ENCODE results near the gene CD79A.

Gene CD79A

GRCh38 chr19:41886761-41887710, 10.0 kb downstream of the CD79A start:
- no peak for DNase-seq

GRCh38 chr19:41887711-41888382, 10.8 kb downstream of the CD79A start:
- no peak for DNase-seq

GRCh38 chr19:41888926-41889325, 11.8 kb downstream of the CD79A start:
- no peak for DNase-seq

GRCh38 chr19:41889896-41890295, 12.8 kb downstream of the CD79A start:
- DNase-seq: no peak

DNA sequence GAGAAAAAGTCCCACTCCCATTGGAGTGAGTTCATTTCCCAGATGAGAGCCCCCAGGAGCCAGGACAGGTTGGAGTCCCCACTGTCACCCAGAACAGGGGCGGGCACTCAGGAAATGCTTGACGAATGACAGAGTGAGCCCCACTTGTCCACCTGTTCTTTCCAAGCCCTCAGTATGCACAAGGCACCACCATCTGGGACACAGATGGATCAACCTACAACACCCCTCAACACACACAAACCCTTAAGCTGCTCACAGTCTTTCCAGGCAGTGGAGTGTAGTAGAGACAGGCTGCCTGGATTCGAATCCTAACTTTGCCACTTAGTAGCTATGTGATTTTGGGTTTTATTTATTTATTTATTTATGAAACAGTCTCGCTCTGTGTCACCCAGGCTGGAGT, 13.9 kb downstream of the CD79A start:
- no peak for DNase-seq

DNA sequence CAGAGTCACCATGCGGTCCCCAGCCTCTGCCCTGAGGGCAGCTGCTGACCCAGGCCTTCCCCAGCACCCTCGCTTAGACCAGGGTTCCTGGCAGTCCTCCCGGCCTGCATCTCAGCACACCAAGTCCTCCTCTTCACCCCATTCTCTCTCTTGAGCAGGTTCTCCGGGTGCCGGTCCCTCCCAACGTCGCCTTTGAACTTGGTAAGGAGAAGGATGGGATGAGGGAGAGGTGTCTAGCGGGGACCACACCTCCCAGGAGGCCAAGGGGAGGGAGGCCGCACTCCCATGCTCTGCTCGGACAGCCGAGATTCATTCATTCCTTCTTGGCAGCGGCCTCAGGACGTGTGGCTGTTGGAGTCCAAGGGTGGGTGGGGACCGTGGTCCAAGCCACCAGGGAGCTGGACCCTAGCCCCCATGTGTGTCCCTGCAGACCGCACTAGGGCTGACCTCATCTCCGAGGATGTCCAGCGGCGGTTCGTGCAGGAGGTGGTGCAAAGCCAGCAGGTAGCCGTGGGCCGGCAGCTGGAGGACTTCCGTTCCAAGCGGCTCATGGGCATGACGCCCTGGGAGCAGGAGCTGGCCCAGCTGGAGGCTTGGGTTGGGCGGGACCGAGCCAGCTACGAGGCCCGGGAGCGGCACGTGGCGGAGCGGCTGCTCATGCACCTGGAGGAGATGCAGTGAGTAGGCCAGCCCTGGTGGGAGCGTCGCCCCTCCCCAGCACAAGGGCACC, 15.3 kb downstream of the CD79A start:
- no peak for DNase-seq

GRCh38 chr19:41893899-41894298, 16.8 kb downstream of the CD79A start:
- DNase-seq: no peak

DNA sequence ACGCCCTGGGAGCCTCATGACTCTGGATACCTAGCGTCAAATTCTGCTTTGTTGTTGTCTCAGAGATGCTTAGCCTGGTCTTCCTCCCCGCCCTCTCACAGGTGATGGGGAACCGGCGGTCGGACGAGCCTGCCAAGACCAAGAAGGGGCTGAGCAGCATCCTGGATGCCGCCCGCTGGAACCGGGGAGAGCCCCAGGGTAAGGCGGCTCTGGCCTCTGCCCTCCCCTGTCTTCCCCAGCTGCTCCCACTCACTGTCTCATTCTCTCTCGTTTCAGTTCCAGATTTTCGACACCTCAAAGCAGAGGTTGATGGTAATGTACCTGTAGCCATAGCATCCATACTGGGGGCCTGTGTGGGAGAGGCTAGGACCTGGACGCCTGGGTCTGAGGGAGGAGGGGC, 17.3 kb downstream of the CD79A start:
- no peak for DNase-seq

DNA sequence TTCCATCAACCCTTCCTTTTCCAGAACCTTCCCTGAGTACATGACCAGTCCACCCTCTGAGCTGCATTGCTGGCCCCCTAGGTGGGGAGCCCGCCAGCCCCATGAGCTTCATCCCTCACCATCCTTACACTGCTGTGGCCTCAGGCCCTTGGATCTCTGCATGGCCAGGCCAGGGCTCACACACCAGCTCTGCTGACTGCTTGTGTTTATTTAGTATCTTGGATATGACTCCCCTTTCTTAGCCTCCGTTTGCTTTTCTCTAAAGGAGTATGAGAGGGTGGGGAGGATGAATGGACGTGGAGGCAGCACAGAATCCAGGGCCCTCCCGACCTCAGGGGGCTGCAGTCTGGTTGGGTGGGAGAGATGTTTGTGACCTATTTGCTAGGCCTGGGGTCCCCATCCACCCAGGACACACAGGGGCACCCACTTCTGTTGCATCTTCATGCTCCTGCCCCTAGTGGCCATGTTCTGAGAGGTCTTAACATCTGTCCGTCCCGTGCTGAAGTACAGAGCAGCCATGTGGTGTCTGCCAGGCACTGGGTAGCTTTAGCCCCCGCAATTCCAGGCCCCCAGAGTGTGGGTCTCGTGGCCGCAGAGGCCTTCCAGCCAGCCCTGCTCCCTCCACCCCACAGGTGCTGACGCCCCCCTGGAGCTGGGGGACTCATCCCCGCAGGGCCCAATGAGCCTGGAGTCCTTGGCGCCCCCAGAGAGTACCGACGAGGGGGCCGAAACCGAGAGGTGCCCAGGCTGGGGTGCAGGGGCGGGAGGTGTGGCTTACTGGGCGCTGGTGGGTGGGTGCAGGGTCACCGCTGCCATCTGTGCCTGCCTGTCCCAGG, 18.9 kb downstream of the CD79A start:
- DNase-seq: no peak

DNA sequence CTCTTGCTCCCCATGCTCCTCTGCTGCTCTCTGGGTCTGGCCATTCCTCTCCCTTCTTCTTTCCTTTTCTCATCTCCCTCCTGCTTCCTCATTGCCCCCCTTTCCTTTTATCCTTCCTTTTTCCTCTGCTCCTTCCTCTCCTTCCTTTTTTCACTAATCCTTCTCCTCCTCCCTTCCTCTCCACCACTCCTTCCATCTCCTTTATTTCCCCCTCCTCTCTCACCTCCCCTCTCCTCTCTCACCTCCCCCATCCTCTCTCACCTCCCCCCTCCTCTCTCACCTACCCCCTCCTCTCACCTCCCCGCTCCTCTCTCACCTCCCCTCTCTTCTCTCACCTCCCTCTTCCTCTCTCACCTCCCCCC, 19.5 kb downstream of the CD79A start:
- DNase-seq: no peak

DNA sequence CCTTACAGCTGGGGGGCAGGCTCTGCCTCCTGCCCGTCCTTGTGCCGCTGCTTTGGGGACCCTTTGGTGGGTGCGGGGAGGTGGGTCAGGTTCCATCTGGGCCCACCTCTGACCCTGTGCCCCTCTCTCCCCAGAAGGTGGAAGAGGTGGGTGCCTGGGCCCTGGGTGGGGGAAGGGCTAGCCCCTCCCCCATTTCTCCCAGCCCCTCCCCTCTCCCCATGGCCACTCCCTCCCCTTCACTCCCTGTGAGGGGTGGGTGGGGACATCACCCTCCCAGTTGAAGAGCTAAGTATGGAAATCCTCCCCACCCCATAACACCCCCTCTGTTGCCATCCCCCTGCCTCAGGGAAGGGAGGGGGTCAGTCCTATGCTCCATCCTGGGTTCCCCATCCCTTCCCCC, 20.1 kb downstream of the CD79A start:
- DNase-seq: no peak

- DNase-seq: no peak
These were observed 20.7 kb downstream of the CD79A start for GRCh38 chr19:41897820-41898219.

GRCh38 chr19:41898235-41898634, 21.2 kb downstream of the CD79A start:
- DNase-seq: no peak

DNA sequence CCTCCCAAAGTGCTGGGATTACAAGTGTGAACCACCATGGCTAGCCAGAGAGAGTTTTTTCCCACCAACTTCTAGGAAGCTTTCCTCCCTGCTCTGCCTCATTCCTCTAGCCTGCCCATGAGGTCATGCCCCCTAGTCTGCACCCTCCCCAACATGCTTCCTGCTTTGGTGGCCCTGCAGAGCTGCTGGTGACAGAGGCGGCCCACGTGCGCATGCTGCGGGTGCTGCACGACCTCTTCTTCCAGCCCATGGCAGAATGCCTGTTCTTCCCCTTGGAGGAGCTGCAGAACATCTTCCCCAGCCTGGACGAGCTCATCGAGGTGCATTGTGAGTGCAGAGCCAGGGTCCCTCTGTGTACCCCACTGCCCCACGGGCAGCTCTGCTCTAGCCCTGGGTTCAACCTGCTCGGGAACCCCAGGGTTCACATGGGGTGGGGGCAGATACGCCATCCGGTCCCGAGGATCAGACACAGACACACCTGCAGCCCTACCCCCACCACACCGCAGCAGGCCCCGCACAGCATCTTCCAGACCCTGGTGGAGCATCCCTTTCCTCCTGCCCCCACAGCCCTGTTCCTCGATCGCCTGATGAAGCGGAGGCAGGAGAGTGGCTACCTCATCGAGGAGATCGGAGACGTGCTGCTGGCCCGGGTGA, 24.8 kb downstream of the CD79A start:
- DNase-seq: no peak

DNA sequence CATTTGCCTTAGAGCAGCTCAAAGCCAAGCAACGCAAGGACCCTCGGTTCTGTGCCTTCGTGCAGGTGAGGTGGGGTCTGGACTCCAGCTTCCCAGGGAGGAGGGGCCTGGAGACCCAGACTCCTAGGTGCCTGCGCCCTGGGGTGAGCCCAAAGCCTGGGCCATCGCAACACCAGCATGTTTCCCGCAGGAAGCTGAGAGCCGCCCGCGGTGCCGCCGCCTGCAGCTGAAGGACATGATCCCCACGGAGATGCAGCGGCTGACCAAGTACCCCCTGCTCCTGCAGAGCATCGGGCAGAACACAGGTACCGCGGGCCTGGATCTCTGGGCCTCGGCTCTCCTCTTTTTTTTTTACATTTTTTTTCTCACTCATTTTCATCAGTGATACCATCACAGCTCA, 25.5 kb downstream of the CD79A start:
- no peak for DNase-seq

DNA sequence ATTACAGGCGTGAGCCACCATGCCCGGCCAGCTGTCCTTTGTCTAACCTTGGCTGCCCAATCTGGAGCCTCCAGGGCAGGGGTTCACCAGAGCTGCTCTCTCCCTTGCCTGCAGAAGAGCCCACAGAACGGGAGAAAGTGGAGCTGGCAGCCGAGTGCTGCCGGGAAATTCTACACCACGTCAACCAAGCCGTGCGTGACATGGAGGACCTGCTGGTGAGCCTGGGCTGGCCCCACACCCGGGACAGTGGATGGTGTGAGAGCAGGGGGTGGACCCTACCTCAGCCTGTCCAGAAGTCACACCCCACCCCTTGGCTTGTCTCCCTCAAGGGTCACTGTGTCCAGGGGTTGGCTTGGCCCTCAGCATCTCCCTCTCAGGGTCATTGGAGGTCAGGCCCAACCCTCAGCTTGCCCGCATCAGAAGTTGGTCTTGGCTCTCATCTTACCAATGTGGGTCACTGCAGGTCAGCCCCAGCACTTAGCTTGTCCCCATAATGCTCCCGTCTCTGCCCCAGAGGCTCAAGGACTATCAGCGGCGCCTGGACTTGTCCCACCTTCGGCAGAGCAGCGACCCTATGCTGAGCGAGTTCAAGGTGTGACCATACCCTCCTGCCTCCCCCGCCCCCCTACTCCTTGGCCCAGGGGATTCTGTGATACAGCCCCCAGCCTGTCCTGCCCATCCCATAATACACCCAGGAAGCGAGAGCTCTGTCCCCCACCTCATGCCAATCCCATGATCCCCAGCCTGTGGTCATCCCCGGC, 26.3 kb downstream of the CD79A start:
- no peak for DNase-seq

DNA sequence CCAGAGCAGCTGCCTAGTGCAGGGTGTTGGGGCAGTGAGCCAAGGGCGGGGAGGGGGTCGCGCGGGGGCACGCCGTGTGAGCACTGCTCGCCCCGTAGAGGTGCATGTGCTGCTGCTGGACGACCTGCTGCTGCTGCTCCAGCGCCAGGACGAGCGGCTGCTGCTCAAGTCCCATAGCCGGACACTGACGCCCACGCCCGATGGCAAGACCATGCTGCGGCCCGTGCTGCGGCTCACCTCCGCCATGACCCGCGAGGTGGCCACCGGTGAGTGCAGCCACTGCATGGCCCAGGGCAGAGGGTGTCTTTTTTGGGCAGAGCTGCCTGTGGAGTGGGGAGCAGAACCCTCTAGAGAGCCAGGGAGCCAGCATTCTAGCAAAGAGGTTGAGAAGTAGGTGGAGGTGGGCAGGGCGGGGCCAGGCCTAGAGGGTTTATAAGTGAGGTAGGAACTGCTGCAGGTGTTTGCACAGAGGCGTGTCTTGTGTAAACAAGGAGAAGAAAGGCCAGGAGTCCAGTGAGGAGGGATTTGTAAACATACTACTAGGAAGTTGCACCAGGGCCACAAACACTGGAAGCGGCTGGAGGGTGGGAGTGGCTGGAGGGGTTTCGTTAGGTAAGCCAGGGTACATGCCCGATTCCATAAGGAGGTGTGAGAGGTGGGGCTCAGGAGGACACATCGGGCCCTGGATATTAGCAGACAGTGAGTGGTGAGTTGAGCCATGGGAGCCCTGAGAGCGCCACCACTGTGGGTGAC, 27.2 kb downstream of the CD79A start:
- DNase-seq: no peak

DNA sequence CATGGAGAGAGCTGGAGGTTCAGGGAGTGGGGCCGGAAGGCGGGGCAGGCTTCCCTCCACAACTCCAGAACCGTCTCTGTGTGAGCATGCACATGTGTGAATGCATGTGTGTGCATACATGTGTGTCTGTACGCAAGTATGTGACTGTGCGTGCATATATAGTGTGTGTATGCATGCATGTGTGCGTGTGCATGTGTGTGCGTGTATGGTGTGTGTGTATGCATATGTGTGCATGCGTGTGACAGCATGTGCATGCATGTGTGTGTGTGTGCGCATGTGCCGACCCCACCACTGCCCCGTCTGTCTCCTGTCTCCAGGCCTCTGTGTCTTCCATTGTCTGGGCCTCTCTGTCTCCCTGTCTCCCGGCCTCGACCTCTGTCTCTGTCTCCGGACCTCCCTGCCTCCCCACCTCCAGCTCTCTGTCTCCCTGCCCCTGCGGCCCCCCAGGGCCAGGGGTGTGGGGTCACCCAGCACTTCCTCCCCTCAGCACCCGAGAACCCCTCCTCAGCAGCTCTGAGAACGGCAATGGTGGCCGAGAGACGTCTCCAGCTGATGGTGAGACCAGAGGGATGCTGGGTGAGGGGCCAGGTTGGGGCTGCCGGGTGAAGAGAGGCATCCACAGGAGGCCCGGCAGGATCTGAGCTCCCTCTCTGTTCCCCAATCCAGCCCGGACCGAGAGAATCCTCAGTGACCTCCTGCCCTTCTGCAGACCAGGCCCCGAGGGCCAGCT, 28.4 kb downstream of the CD79A start:
- DNase-seq: no peak

DNA sequence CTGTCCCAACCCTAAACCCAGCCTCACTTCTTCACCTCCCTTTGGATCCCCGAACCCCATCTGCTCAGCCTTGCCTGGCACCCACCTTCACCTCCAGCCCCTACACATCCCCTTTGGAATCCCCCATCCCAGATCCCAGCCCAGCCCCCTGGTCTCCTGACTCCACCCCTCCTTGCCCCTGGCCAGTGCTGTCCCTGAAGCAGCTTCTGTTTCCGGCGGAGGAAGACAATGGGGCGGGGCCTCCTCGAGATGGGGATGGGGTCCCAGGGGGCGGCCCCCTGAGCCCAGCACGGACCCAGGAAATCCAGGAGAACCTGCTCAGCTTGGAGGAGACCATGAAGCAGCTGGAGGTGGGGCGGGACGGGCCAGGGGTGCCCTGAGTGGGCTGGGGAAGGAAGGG, 29.2 kb downstream of the CD79A start:
- DNase-seq: no peak

All from suppressor macrophage treated with lipopolysaccharide for 1 hour (primary cell).